ENCODE data around the gene XCL2. TPM values are rescaled to one million over a fixed set of nuclear protein-coding genes. Genes with fewer than 3 reads are reported as not detected.
"Not testable (repeated sequence)": the region's sequence is repeated elsewhere in the genome, so short reads cannot be mapped to it uniquely, and the experiment has no call there.

Gene XCL2
- total RNA-seq, 1 donor from 2014 or later, result not detected

GRCh38 chr1:168565825-168566224 lies 22.0 kb upstream of the XCL2 start:
- no peak for ATAC-seq
- DNase-seq (ENCODE audit: low spot score), result no peak
- intact Hi-C loops (cut with DNase I), result no loop called here

DNA sequence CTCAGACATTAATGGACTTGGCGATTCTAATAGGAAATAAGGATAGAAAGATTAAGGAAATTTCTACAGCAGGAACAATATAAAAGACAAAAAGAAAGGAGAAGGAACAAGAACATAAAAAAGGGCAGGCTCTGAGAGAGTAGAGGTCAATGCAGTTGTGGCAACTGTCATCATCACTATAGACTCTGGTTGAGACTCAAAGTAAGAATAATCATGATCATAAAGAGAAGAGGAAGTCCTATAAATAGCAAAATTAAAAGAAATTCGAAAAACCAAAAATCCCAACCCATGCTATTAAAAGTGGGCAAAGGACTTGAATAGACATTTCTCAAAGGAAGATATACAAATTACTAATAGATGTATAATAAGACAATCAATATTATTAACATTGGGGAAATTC lies 18.2 kb upstream of the XCL2 start:
- no peak for ATAC-seq
- DNase-seq (ENCODE audit: low spot score), result no peak
- intact Hi-C loops (cut with DNase I), result no loop called here

DNA sequence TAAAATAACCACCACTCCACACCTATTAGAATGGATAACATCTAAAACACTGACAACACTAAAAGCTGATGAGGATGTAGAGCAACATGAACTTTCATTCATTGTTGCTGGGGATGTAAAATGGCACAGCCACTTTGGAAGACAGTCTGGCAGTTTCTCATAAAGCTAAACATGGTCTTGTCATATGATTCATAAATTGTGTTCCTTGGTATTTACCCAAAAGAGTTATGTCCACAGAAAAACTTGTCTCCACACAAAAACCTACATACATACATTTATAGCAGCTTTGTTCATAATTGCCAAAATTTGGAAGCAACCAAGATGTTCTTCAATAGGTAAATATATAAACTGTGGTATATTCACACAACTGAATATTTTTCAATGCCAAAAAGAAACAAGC lies 16.6 kb upstream of the XCL2 start:
- ATAC-seq (no peak), DNase-seq (ENCODE audit: low spot score) (no peak)
- intact Hi-C loops (cut with DNase I), result no loop called here

- DNase-seq (ENCODE audit: low spot score) (no peak), ATAC-seq (no peak)
- intact Hi-C loops (cut with DNase I), result no loop called here
These were observed 12.8 kb upstream of the XCL2 start for GRCh38 chr1:168556647-168557046.

DNA sequence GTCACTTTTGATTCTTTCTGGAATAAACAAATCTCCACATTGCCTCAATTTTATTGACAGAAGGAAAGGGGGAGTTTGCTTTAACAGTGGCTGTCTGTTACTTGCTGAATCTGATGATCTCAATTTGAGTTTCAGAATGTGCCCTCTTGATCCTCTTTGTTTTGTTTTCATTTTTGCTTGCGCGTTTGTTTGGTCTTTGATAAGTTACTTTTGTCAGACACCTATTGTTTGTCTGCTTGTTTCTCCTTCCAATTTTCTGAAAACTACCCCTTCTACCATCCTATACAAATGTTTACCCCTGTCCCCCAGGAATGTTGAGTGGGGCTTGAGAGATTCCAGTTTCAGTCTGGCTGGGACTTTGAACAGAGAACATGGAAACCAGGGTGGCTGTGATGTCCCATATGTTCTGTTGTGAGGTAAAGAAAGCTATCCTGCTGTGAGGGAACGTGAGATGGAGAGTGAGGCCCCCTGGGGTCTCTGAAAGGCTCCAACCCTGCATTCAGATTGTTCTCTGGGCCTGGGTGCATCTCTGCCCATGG lies 11.8 kb upstream of the XCL2 start:
- no peak for DNase-seq (ENCODE audit: low spot score)
- no peak for ATAC-seq
- intact Hi-C loops (cut with DNase I), result no loop called here

GRCh38 chr1:168554603-168555483 lies 11.0 kb upstream of the XCL2 start:
- intact Hi-C loops (cut with DNase I), result no loop called here
- ATAC-seq (no peak), DNase-seq (ENCODE audit: low spot score) (no peak)

- ATAC-seq (no peak), DNase-seq (ENCODE audit: low spot score) (no peak)
- intact Hi-C loops (cut with DNase I), result no loop called here
These were observed 10.1 kb upstream of the XCL2 start for GRCh38 chr1:168553680-168554553.

DNA sequence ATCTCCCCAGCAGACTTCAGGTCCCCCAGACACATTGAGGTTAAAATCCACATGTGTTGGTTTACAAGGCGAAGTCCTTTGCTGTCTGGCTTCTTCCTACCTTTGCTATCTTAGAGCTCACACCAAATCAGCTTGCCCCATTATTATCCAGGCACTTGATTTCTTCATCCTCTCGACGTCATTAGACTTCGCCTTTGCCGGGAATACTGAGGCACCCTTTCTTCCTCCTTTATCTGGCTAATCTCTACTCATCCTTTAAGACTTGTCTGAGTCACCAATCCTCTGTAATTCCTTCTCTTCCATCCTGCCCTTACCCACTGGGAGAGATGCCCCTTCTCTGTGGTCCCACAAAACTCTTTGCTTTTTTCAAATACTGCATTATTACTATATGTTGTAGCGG lies 9.2 kb upstream of the XCL2 start:
- DNase-seq (ENCODE audit: low spot score), result no peak
- no peak for ATAC-seq
- intact Hi-C loops (cut with DNase I), result no loop called here

GRCh38 chr1:168551688-168552087 lies 7.9 kb upstream of the XCL2 start:
- ATAC-seq, result no peak
- no peak for DNase-seq (ENCODE audit: low spot score)
- intact Hi-C loops (cut with DNase I), result no loop called here

DNA sequence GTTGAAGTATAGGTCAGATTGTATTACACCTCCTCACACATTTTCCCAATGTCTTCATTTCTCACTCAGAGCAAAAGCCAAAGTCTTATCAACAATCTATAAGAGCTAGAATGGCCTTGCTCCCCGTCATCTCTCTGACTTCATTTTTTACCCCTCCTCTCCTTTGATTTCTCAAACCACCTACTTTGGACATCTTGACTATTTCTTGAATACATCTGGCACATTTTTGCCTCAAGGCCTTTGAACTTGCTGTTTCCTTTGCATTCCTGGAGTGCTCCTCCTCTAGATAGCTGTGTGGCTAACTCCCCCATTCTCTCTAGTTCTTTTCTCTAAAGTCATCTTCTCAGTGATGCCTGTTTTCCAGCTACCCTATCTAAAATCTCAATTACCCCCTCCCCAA lies 7.2 kb upstream of the XCL2 start:
- intact Hi-C loops (cut with DNase I), result no loop called here
- ATAC-seq, result no peak
- no peak for DNase-seq (ENCODE audit: low spot score)

DNA sequence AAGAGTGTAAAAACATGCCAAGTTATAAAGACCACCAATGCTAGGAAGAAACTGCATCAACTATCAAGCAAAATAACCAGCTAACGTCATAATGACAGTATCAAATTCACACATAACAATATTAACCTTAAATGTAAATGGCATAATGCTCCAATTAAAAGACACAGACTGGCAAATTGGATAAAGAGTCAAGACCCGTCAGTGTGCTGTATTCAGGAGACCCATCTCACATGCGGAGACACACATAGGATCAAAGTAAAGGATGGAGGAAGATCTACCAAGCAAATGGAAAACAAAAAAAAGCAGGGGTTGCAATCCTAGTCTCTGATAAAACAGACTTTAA lies 2.7 kb upstream of the XCL2 start:
- DNase-seq (ENCODE audit: low spot score); ATAC-seq; intact Hi-C loops (cut with DNase I): not testable (repeated sequence)

- intact Hi-C loops (cut with DNase I); DNase-seq (ENCODE audit: low spot score): not testable (repeated sequence)
- ATAC-seq, result peak; percentile 76
These were observed 2.1 kb upstream of the XCL2 start for GRCh38 chr1:168545678-168546552.

DNA sequence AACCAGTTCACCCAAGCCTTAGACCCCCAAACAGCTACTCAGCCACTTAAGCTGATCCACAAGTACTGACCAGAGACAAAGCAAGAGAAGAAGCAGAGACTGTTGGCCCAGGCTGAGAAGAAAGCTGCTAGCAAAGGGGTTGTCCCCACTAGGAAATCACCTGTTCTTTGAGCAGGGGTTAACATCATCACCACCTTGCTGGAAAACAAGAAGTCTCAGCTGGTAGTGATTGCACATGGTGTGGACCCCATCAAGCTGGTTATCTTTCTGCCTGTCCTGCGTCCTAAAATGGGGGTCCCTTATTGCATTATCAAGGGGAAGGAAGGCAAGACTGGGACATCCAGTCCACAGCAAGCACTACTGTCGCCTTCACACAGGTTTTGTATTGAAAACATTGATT lies 819 bp downstream of the XCL2 start:
- DNase-seq (ENCODE audit: low spot score); ATAC-seq; intact Hi-C loops (cut with DNase I): not testable (repeated sequence)

DNA sequence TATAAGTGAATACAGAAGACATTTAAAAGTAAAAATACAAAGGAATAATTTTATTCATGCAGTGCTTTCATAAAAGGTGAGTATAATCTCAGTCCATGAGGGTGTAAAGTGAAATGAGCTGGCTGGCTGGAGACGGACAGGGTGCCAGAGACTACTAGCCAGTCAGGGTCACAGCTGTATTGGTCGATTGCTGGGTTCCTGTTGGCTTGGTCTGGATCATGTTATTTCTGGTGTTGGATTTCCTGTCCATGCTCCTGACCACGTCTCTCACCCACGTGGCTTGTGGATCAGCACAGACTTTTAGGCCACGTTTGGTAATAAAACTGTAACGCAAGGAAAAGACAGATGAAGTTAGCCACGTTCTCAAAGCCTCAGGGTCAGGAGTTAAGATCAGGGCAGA lies 3.0 kb downstream of the XCL2 start:
- intact Hi-C loops (cut with DNase I); ATAC-seq; DNase-seq (ENCODE audit: low spot score): not testable (repeated sequence)

DNA sequence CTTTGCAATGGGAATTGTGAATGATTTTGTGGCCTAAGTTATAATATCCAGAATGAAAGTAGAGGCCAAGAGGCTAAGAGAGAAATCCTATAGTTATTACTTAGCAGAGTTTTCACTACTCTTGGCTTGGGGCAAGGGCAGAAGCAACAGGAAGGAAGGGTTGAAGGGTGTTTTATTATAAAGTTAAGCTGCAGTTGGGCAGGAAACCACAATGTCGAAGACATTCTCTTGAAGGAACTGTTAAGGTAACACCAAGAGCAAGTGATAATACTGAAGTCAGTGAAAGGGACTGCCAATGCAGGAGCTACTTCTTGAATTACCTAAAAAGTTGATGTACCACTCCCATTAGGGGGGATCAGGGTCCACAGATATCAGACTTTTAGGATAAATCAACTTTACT lies 8.3 kb downstream of the XCL2 start:
- intact Hi-C loops (cut with DNase I), result no loop called here
- no peak for DNase-seq (ENCODE audit: low spot score)
- no peak for ATAC-seq

GRCh38 chr1:168531615-168532345 lies 12.0 kb downstream of the XCL2 start:
- no peak for ATAC-seq
- intact Hi-C loops (cut with DNase I), result no loop called here

GRCh38 chr1:168529518-168529917 lies 14.3 kb downstream of the XCL2 start:
- intact Hi-C loops (cut with DNase I), result no loop called here
- ATAC-seq, result no peak
- DNase-seq (ENCODE audit: low spot score), result no peak

More at GRCh38 chr1:168531615-168532345, 12.0 kb downstream of the XCL2 start:
- no peak for DNase-seq (ENCODE audit: low spot score)

- ATAC-seq (no peak), DNase-seq (ENCODE audit: low spot score) (no peak)
- intact Hi-C loops (cut with DNase I), result no loop called here
These were observed 22.3 kb downstream of the XCL2 start for GRCh38 chr1:168521401-168522000.

Data from sciatic nerve (tissue), 2 donors.